ENCODE measurements around the gene QDPR. TPM values are rescaled to one million over a fixed set of nuclear protein-coding genes. Genes with fewer than 3 reads are reported as not detected.

QDPR gene
- total RNA-seq, 1 donor from 2014 or later = 17.0 TPM

- H3K4me1 Mint-ChIP-seq (ENCODE audit: unreplicated experiment) = peaks cover 4% of the 10 kb centered on the region
- H3K4me3 Mint-ChIP-seq (ENCODE audit: unreplicated experiment) = no peak overlapping the region
- no peak overlapping the region for H3K27ac Mint-ChIP-seq (ENCODE audit: unreplicated experiment)
- H3K36me3 Mint-ChIP-seq (ENCODE audit: unreplicated experiment) = no peaks in the 10 kb centered on the region
- DNase-seq (ENCODE audit: extremely low spot score, unreplicated experiment) = no peak
- H3K9me3 Mint-ChIP-seq (ENCODE audit: unreplicated experiment) = no peaks in the 10 kb centered on the region
- H3K27me3 Mint-ChIP-seq (ENCODE audit: unreplicated experiment) = peaks cover 20% of the 10 kb centered on the region
- no peak for TF ChIP-seq CTCF (IDR thresholded peaks at IDR 0.05)
Measured at GRCh38 chr4:17550549-17550948, 38.7 kb upstream of the QDPR start.

- no peak overlapping the region for H3K27ac Mint-ChIP-seq (ENCODE audit: unreplicated experiment)
- no peak for TF ChIP-seq CTCF (IDR thresholded peaks at IDR 0.05)
- H3K9me3 Mint-ChIP-seq (ENCODE audit: unreplicated experiment) = no peaks in the 10 kb centered on the region
- peaks cover 4% of the 10 kb centered on the region for H3K4me1 Mint-ChIP-seq (ENCODE audit: unreplicated experiment)
- no peaks in the 10 kb centered on the region for H3K36me3 Mint-ChIP-seq (ENCODE audit: unreplicated experiment)
- H3K4me3 Mint-ChIP-seq (ENCODE audit: unreplicated experiment) = no peak overlapping the region
- H3K27me3 Mint-ChIP-seq (ENCODE audit: unreplicated experiment) = peaks cover 27% of the 10 kb centered on the region
- no peak for DNase-seq (ENCODE audit: extremely low spot score, unreplicated experiment)
Measured at GRCh38 chr4:17546678-17547077, 34.8 kb upstream of the QDPR start.

- Mint-ChIP-seq H3K4me1 (ENCODE audit: unreplicated experiment) (peaks cover 4% of the 10 kb centered on the region), H3K27ac (ENCODE audit: unreplicated experiment) (no peak overlapping the region), H3K27me3 (ENCODE audit: unreplicated experiment) (peaks cover 25% of the 10 kb centered on the region), H3K9me3 (ENCODE audit: unreplicated experiment) (no peaks in the 10 kb centered on the region), H3K36me3 (ENCODE audit: unreplicated experiment) (no peaks in the 10 kb centered on the region), H3K4me3 (ENCODE audit: unreplicated experiment) (no peak overlapping the region)
- no peak for TF ChIP-seq CTCF (IDR thresholded peaks at IDR 0.05)
- no peak for DNase-seq (ENCODE audit: extremely low spot score, unreplicated experiment)
Measured at GRCh38 chr4:17546222-17546621, 34.3 kb upstream of the QDPR start.

GRCh38 chr4:17545374-17546140 is 33.7 kb upstream of the QDPR start:
- H3K27ac Mint-ChIP-seq (ENCODE audit: unreplicated experiment) = no peak overlapping the region
- no peak for DNase-seq (ENCODE audit: extremely low spot score, unreplicated experiment)
- H3K36me3 Mint-ChIP-seq (ENCODE audit: unreplicated experiment) = no peaks in the 10 kb centered on the region
- peaks cover 4% of the 10 kb centered on the region for H3K4me1 Mint-ChIP-seq (ENCODE audit: unreplicated experiment)
- no peak overlapping the region for H3K4me3 Mint-ChIP-seq (ENCODE audit: unreplicated experiment)
- H3K9me3 Mint-ChIP-seq (ENCODE audit: unreplicated experiment) = no peaks in the 10 kb centered on the region
- no peak for TF ChIP-seq CTCF (IDR thresholded peaks at IDR 0.05)
- H3K27me3 Mint-ChIP-seq (ENCODE audit: unreplicated experiment) = peaks cover 28% of the 10 kb centered on the region

GRCh38 chr4:17544831-17545234 is 32.9 kb upstream of the QDPR start:
- Mint-ChIP-seq H3K9me3 (ENCODE audit: unreplicated experiment) (no peaks in the 10 kb centered on the region), H3K4me1 (ENCODE audit: unreplicated experiment) (peaks cover 4% of the 10 kb centered on the region), H3K27me3 (ENCODE audit: unreplicated experiment) (peaks cover 36% of the 10 kb centered on the region), H3K36me3 (ENCODE audit: unreplicated experiment) (no peaks in the 10 kb centered on the region), H3K27ac (ENCODE audit: unreplicated experiment) (no peak overlapping the region), H3K4me3 (ENCODE audit: unreplicated experiment) (no peak overlapping the region)
- no peak for DNase-seq (ENCODE audit: extremely low spot score, unreplicated experiment)
- TF ChIP-seq CTCF (IDR thresholded peaks at IDR 0.05) = no peak
